HT-29 (cell line): Measurements from ENCODE around the gene ZSCAN16. TPM values are rescaled to one million over a fixed set of nuclear protein-coding genes. Genes with fewer than 3 reads are reported as not detected.
"Not testable (repeated sequence)": the region's sequence is repeated elsewhere in the genome, so short reads cannot be mapped to it uniquely, and the experiment has no call there.

ENCODE experiments used
- DNase-seq: peaks from one replicate; pipeline ENCODE4 v3.0.0-alpha.2; 2015; ENCODE audit warnings: low spot score
- total RNA-seq: library from RNA; depleted of rRNA; stranded (reverse); fragments of >200 nt; shearing (Covaris generic); gene quantifications from 2 replicates; pipeline ENCODE4 v1.2.3, GENCODE V29; 2014; rRNA removed

ZSCAN16 gene
- 4.5 and 5.8 TPM in 2 replicates for total RNA-seq

DNA sequence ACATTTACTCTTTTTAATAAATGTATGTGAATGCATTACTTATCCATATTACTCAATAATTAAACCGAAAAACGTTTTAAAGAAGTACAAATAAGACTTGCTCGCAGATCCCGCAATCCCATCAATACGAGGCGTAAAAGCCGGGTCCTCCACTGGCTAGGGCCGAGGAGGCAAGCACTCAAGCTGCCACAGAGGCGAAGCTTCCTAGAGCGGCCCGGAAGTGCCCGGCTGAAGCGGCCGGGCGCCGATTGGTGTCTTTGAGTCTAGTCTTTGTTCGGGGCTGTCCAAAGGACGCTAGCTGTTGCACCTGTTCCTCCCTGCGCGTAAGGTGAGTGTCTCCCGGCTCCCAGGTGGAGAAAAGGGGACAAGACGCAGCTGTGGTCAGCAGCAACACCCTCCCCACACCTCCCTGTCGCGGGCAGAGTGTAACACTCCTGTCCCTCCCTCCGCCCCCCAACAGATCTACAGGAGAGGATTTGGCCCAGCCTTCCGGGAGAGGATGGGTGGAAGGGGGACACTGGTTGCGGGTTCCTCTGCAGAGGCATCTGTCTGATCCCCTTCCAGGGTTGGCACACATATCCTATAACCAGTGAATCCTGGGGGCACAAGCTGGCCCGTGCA is at the start of gene ZSCAN16:
Gene ZSCAN16, plus strand, starts transcription at position 260 of the 621 bp plus-strand sequence. CDS start 835 bp downstream, outside the sequence.
- DNase-seq = peak; percentile 95

DNA sequence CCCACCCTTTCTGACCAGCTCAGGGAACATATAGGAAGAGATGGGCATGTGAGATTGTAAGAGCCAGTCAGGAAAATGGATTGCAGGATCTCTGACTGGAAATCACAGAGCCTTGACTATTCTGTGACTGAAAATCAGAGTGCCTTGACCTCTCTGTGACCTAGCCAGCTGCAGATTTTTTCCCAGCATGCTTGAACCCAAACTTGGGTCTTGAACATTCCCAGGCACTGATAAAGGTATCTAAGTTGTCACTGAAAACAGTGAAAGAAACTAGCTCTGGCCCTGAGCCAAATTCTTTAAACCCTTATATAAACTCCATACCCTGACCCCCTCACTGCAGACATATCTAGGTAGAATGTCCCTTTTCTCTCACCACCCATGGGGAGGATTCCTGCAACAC is 46.4 kb upstream of the ZSCAN16 start:
- no peak for DNase-seq

DNA sequence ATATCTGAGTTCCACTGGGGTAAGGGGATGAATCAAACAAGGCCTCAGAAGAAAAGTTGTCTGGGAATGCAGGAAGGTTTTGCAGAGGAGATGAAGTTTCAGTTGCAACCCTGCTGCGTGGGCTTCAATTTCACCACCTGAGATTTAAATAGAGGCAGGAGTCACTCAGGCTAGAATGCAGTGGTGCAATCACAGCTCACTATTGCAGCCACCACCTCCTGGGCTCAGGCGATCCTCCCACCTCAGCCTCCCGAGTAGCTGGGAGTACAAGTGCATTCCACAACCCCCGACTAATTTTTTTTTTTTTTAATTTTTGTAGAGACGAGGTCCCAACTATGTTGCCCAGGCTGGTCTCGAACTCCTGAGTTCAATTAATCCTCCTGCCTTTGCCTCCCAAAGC is 45.6 kb upstream of the ZSCAN16 start:
- no peak for DNase-seq

DNA sequence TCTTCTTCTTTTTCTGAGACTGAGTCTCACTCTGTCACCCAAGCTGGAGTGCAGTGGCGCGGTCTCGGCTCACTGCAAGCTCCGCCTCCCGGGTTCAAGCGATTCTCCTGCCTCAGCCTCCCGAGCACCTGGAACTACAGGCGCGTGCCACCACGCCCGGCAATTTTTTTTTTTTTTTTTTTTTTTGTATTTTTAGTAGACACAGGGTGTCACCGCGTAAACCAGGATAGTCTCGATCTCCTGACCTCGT is 44.1 kb upstream of the ZSCAN16 start, which contains the start of gene ZNF165:
Gene ZNF165, plus strand, starts transcription at position 188 of the 250 bp plus-strand sequence. CDS start 4,913 bp downstream, outside the sequence.
- not testable (repeated sequence) for DNase-seq

DNA sequence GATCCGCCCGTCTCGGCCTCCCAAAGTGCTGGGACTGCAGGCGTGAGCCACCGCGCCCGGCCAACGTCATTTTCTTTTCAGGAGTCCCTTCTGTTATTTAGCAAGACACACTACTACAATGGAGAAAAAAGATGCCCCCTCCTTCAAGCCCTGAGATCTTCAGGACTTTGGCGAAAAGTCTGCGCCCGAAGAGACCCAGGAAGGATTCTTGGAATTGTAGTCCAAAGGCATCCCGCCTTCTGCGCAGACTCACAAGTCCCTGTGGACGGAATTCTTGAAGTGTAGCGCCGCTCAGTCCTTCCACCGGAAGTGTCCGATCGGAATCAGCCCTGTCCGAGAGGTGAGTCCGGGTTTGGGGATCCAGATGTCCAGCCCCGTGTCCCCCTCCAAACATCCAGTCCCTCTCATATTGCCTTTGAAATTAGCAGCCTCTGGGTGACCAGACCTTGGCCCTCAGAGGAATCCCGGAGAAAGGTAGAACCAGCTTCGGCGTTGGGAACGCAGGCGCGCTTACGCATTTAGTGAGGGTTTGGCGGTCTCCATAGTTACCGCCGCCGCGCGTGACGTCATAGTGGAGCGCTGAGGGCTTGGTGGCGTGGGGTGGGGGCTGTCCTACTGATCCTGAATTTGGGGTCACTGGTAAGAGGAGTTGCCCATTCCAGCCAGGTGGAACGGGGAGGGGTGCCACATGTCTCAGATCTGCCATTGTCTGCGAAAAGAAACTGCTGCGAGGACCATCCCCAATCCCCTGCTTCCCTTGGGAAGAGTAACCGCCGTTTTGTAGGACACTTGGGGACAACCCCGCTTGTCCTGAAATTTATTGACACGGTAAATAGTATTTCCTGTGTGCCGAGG is 43.6 kb upstream of the ZSCAN16 start:
- DNase-seq = peak; percentile 98

DNA sequence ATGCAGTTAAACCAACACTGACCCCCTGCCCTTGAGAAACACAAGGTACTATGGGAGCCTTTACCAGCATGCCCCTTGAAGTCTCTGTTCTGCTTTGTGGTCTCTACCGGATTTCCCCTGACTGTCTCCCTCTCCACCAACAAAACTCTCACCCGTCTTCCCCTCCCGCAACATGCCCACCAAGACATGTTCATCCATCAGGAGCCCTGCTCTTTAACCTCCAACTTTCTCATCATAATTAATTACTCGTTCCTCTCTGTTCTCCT is 43.0 kb upstream of the ZSCAN16 start:
- DNase-seq = no peak

DNA sequence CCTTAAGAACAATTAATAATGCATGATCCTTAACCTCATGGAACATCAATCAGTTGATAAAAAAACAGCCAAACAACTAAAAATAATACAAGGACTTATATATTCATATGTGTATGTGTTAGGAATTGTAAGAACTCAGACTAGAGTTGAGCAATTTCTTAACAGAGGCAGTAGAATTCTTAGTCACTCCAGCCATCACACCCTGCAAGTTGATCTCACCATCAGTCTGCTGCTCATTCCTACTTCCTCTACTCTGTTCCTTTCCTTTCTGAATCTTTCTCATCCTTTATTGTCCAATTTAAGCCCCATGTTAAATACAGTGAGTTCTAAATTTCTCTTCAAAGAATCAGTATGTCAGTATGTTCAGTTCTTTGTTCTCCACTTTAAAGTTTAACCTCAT is 41.5 kb upstream of the ZSCAN16 start:
- no peak for DNase-seq

DNA sequence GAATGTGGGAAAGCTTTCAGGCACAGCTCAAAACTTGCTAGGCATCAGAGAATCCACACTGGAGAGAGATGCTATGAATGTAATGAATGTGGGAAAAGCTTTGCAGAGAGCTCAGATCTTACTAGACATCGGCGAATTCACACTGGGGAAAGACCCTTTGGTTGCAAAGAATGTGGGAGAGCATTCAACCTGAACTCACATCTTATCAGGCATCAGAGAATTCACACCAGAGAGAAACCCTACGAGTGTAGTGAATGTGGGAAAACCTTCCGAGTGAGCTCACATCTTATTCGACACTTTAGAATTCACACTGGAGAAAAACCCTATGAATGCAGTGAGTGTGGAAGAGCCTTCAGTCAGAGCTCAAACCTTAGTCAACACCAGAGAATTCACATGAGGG is 35.4 kb upstream of the ZSCAN16 start:
- DNase-seq = no peak

DNA sequence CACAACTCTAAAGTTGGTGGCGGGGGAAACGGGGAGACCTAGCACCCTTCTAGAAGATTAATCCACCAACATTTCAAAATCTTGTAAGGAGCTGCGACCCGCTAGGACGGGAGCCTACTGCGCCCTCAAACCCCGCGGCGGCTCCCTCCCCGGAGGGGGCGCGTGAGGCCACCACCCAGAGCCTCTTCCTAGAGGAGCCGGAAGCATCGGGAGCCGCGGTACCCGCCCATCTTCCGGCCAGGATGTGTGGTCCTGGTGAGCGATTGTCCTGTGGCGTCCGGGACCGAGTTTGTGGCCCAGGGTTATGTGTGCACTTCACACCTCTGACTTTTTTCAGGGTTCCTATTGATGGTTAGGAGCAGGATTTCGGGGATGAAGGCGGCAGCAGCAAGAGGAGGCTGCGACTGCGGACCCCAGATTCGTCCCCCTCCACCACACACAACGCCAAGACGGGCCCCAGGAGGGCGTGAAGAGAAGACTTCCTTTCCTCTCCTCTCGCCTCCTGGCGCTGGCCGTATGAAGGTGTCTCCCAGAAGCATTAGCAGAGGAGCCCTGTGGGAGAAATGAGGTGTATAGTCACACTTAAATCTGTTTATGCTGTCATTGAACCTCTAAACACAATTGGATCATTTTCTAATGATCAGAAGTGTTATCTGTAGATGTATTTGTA is 33.4 kb upstream of the ZSCAN16 start:
- DNase-seq = no peak

DNA sequence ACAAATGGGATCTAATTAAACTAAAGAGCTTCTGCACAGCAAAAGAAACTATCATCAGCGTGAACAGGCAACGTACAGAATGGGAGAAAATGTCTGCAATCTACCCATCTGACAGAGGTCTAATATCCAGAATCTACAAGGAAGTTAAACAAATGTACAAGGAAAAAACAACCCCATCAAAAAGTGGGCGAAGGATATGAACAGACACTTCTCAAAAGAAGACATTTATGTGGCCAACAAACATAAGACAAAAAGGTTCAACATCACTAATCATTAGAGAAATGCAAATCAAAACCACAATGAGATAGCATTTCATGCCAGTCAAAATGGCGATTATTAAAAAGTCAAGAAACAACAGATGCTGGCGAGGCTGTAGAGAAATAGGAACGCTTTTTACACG is 22.2 kb upstream of the ZSCAN16 start:
- DNase-seq = not testable (repeated sequence)

DNA sequence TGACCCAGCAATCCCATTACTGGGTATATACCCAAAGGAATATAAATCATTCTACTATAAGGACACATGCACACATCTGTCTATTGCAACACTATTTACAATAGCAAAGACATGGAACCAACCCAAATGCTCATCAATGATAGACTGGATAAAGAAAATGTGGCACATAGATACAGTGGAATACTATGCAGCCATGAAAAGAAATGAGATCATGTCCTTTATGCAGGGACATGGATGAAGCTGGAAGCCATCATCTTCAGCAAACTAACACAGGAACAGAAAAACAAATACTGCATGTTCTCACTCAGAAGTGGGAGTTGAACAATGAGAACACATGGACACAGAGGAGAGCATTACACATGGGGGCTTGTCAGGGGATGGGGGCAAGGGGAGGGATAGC is 21.7 kb upstream of the ZSCAN16 start:
- DNase-seq = not testable (repeated sequence)

DNA sequence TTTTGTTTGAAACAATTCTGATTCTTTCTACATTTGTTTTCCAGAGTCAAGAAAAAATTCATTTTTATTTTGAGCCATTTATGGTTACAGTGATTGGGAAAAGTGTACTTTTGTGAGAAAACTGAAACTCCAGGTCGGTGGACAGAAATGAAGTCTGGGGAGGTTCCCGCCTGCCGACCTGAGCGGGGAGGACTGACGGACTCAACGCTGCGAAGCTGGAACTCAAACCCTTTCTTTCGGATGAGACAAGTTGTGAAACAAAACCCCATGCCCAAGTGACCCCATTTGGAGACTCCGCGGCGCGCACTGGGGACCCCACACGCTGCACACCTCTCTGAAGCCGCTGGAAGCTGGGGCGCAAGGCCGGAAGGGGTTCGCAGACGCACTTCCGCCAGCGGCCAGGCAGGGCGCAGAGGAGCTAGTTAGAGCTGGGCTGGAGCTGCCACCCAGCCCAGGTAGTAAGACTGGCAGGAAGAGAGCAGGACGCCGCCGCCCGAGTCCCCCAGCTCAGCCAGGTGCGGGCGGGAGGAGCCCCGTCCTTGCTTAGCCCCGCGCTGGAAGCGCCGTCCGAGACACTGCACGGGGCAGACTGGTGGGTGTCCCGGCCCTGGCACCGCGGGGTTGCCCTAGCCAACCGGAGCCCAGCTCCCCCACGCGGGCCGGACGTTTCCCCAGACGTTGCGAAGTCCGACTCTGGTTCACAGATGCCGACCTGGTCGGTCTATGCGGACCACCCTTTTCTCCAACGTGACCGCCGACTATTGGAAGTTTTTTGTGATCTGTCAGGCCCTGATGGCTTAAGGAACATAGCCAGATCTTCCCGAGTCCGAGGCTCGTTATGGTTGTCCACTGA is 19.8 kb upstream of the ZSCAN16 start:
- DNase-seq = peak; percentile 85

DNA sequence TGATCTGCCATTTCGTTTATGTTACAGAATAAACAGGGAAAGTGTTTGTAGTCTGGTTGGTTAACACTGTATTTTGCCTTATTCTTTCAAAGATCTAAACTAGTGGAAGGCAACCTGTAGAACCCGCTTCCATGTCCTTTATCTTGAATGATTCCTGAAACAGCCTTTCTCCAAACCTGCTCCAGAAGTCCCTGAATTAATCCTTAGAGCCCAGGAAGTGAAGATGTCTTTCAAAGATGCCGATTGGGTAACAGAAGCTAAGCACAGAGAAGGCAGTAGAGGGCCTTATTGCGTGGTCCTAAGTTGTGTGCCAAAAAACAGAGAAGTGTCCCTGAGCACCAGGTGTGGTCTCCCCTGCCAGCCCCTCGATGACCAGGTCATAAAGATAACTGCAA is 19.2 kb upstream of the ZSCAN16 start:
- DNase-seq = peak; percentile 44

DNA sequence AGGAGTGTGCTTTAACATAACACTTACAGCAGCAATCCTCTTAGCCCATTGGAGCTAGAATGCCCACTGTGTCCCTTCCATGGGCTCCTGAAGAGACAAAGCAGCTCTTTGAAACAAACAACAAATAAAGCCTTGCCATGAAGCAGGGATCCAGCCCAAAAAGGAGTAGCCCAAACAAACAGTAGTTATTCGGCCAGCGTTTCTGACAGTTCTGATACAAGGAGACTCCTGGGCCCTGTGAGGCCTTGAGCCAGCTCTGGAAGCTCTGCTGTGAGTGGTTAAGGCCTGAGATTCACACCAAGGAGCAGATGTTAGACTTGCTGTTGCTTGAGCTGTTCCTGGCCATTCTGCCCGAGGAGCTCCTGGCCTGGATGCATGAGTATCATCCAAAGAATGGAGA is 16.9 kb upstream of the ZSCAN16 start:
- no peak for DNase-seq

DNA sequence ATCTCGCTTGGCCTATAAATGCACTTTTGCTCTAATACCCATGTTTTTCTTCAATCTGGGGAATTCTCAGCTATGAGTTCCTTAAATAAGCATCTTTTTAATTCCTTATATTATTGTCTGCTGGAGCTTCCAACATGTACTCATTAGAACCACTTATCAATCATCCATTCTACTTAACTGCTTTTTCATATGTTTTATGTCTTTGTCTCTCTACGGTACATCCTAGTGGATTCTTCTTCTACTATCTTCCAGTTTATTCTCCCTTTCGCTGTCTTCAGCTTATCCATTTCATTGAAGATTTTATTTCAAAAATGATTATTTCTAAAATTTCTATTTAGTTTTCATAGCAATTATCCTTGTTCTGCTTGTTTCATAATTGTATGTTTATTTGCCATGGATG is 12.4 kb upstream of the ZSCAN16 start:
- no peak for DNase-seq

DNA sequence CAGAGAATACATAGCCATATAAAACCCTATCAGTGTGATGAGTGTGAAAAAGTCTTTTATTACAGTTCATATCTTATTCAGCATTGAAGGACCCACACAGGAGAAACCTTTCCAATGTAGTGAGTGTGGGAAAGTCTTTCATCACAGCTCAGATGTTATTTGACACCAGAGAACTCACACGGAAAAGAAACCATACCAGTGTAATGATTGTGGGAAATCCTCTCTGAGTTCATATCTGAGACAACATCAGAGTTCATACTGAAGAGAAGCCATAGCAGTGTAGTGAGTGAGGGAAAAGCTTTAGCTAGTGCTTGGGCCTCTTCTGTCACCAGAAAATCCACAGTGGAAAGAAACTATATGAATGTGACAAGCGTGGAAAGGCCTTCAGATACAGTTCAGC is 8.6 kb upstream of the ZSCAN16 start:
- no peak for DNase-seq

DNA sequence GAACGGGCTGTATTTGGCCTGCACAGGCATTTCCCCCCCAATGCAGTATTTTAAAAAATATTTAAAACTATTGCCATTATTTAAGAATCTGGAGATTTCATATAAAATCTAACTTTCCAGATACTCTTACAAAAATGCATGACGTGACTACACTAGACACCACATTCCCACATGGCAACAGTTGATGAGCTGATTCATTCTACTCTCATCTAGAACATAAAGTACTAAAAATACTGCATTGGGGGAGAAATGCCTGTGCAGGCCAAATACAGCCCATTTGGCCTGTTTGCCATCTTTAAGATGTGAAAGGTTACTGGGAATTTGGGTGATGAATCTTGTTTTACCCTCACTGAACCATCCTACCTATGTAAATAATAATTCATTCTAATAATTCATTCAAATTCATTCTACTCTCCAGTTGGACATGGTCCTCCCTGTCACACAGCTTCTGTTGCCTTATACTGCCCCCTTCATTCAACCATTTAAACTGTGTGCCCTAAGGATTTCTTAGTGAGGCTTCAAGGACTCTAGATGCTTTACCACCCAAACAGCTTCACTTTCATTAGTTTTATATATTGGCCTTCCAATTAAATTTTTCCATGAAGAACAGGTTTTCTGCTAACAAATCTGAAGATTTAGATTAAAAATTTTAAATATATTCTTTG is 6.9 kb upstream of the ZSCAN16 start:
- no peak for DNase-seq

DNA sequence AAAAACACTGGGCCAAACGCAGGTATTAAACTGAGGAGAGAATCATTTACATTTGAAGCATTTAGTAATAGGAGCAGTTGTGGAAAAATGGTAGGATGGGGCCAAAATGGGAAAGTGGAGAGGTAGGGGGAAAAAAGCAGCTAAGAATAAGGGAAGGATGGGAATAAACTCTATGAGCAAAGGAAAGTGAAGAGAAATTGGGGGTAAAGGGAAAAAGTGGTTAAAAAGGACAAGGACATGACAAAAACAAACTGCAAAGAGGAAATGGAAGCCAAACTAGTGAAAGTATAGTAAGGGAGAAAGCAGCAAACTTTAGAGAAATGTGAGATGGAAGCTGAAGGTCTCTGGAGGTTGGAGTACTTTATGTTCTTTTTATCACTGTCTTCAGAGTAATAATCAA is 6.2 kb upstream of the ZSCAN16 start:
- no peak for DNase-seq

DNA sequence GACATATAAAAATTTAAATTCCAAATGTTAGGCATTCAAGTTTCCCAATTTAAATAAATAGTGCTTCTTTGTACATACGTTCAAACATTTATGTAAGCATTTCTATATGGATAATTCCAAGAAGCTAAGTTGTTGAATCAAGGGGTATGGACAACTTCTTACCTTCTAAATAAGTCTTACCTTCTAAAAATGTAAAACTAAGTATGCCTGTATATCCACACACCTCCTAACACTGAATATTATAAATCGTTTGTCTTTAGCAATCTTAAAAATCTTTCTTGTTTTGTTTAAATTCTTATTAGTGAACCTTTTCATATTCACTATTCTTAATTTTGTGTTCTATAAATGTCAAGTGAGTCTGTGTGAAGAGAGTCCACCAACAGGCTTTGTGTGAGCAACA is 2.5 kb upstream of the ZSCAN16 start:
- DNase-seq = no peak

DNA sequence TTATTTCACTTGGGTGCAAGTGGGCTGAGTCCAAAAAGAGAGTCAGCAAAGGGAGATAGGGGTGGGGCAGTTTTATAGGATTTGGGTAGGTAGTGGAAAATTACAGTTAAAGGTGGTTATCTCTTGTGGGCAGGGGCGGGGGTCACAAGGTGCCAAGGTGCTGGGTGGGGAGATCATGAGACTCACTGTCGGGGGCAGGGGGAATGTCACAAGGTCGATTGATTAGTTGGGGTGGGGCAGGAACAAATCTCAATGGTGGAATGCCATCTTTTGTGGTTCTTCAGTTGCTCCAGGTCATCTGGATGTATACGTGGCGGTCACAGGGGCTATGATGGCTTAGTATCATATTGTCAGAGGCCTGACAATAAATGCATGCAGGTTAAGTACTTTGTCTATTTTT is 2.1 kb upstream of the ZSCAN16 start:
- not testable (repeated sequence) for DNase-seq

DNA sequence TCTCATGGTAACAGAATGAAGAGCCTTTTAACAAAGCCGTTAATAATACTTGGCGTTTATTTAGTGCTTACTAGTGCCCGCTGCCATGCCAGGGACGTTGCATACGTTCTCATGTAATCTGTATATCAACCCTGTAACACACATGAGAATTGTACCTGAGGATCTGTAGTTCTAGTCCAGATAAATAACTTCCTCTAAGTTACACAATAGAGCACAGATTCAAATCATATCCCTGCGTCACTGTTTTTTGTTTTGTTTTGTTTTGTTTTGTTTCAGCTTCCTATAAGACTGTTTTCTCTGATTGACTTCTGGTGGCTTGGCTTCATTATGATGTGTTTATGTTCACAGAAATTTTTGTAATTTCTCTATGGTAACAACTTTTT is 553 bp downstream of the ZSCAN16 start:
- no peak for DNase-seq

DNA sequence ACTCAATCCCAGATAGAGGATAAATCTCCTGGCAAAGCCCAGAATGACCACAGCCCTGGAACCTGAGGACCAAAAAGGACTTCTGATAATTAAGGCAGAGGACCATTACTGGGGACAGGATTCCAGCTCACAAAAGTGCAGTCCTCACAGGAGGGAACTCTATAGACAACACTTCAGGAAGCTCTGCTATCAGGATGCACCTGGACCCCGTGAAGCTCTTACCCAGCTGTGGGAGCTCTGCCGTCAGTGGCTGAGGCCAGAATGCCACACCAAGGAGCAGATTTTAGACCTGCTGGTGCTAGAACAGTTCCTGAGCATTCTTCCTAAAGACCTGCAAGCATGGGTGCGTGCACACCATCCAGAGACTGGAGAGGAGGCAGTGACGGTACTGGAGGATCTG is 992 bp downstream of the ZSCAN16 start:
- no peak for DNase-seq
